Central memory CD4-positive, alpha-beta T cell (primary cell): ENCODE measurements around the gene SIM2.

Experiments used
- DNase-seq: peaks from one replicate; pipeline ENCODE4 v3.0.0; 2022

Gene SIM2

GRCh38 chr21:36769051-36769839, 70.3 kb downstream of the SIM2 start:
- no peak for DNase-seq

GRCh38 chr21:36773117-36773516, 74.2 kb downstream of the SIM2 start:
- DNase-seq, result no peak

GRCh38 chr21:36773995-36774394, 75.1 kb downstream of the SIM2 start:
- DNase-seq, result no peak

- no peak for DNase-seq
These were observed 78.2 kb downstream of the SIM2 start for GRCh38 chr21:36776981-36777617.

GRCh38 chr21:36780861-36781260, 81.9 kb downstream of the SIM2 start:
- no peak for DNase-seq

- no peak for DNase-seq
These were observed 84.9 kb downstream of the SIM2 start for GRCh38 chr21:36783612-36784374.

GRCh38 chr21:36784947-36785346, 86.0 kb downstream of the SIM2 start:
- DNase-seq, result no peak

- no peak for DNase-seq
These were observed 86.7 kb downstream of the SIM2 start for GRCh38 chr21:36785615-36786014.

GRCh38 chr21:36786186-36786585, 87.3 kb downstream of the SIM2 start:
- no peak for DNase-seq

GRCh38 chr21:36788120-36788638, 89.3 kb downstream of the SIM2 start:
- DNase-seq, result no peak

GRCh38 chr21:36790616-36791015, 91.7 kb downstream of the SIM2 start:
- no peak for DNase-seq

- no peak for DNase-seq
These were observed 92.3 kb downstream of the SIM2 start for GRCh38 chr21:36791180-36791579.

- DNase-seq, result no peak
These were observed 93.0 kb downstream of the SIM2 start for GRCh38 chr21:36791695-36792470.

GRCh38 chr21:36792505-36792967, 93.6 kb downstream of the SIM2 start:
- DNase-seq, result no peak

GRCh38 chr21:36796070-36796469, 97.2 kb downstream of the SIM2 start:
- DNase-seq, result no peak

GRCh38 chr21:36798491-36798890, 99.6 kb downstream of the SIM2 start:
- no peak for DNase-seq
